Activated naive CD8-positive, alpha-beta T cell treated with anti-CD3 and anti-CD28 coated beads for 36 hours (primary cell): ENCODE data around the gene DDX5. TPM values are rescaled to one million over a fixed set of nuclear protein-coding genes. Genes with fewer than 3 reads are reported as not detected.
A peak's percentile ranks its signal among the peaks of the same experiment; 100 is the strongest.
"Not testable (repeated sequence)": the region's sequence is repeated elsewhere in the genome, so short reads cannot be mapped to it uniquely, and the experiment has no call there.

Source experiments
- DNase-seq: peaks from one replicate; pipeline ENCODE4 v3.0.0; 2021
- H3K27ac Mint-ChIP-seq: one replicate; pipeline ENCODE4 v1.8.0; 2022; ENCODE audit warnings: mild to moderate bottlenecking, moderate library complexity, mixed read lengths
- H3K27me3 Mint-ChIP-seq: one replicate; pipeline ENCODE4 v1.8.0; 2022; ENCODE audit warnings: mild to moderate bottlenecking, mixed read lengths
- H3K36me3 Mint-ChIP-seq: one replicate; pipeline ENCODE4 v1.8.0; 2021; ENCODE audit warnings: mild to moderate bottlenecking, mixed read lengths
- H3K4me1 Mint-ChIP-seq: one replicate; pipeline ENCODE4 v1.8.0; 2021; ENCODE audit warnings: mixed read lengths
- H3K4me3 Mint-ChIP-seq: one replicate; pipeline ENCODE4 v1.8.0; 2022; ENCODE audit warnings: mild to moderate bottlenecking, moderate library complexity, mixed read lengths
- H3K9me3 Mint-ChIP-seq: one replicate; pipeline ENCODE4 v1.8.0; 2022; ENCODE audit warnings: mixed read lengths
- total RNA-seq, 2 experiments: library from RNA; stranded (reverse); gene quantifications; one replicate each; pipeline ENCODE4 v1.2.3, GENCODE V29; 2021

The DDX5 gene
- total RNA-seq, 2 experiments from 2014 or later = 719 to 745 TPM

- peak; percentile 35 for DNase-seq
- peaks cover 32% of the 10 kb centered on the region for H3K4me1 Mint-ChIP-seq
- no peaks in the 10 kb centered on the region for H3K27me3 Mint-ChIP-seq
- H3K9me3 Mint-ChIP-seq = no peaks in the 10 kb centered on the region
- no peak overlapping the region for H3K4me3 Mint-ChIP-seq
- peaks cover 40% of the 10 kb centered on the region for H3K36me3 Mint-ChIP-seq
- no peak overlapping the region for H3K27ac Mint-ChIP-seq
These were observed 14.8 kb downstream of the DDX5 start for GRCh38 chr17:64491034-64491860.

DNA sequence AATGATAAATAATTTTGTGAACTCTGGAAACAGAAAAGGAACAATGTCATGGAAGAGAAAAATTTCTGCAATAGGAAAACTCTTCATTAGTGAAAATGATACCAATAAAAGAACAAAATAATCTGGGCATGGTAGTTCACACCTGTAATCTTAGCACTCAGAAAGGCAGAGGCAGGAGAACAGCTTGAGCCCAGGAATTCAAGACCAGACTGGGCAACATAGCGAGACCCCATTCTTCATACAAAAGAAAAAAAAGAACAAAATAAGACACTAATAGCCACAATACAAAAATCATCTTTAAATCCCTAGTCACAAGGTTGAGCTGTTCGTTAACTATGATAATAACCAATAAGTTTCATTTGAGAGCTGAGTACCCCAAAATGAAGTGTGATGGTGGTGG, 17.8 kb downstream of the DDX5 start:
- Mint-ChIP-seq H3K27me3 (no peaks in the 10 kb centered on the region), H3K4me1 (peaks cover 10% of the 10 kb centered on the region), H3K27ac (no peak overlapping the region), H3K4me3 (no peak overlapping the region), H3K9me3 (no peaks in the 10 kb centered on the region), H3K36me3 (peaks cover 33% of the 10 kb centered on the region)
- no peak for DNase-seq

DNA sequence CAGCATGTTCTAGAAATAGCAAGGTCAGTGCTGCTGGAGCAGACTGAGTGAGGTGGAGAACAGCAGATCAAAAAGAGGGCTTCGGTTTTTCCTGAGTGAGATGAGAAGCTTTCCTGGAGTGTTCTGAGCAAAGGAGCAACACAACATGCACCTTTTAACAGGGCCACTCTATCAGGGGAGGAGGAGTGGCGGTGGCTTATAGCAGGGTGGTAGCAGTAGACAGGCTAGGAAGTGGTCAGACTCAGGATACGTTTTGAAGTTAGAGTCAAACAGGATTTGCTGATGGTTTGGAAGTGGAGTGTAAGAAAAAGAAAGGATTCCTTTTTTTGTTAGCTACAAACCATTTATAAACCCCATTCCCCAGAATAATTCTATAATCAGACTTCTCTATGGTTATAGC, 21.7 kb downstream of the DDX5 start:
- DNase-seq = no peak
- H3K9me3 Mint-ChIP-seq = no peaks in the 10 kb centered on the region
- peaks cover 21% of the 10 kb centered on the region for H3K36me3 Mint-ChIP-seq
- no peaks in the 10 kb centered on the region for H3K4me1 Mint-ChIP-seq
- no peak overlapping the region for H3K27ac Mint-ChIP-seq
- no peak overlapping the region for H3K4me3 Mint-ChIP-seq
- no peaks in the 10 kb centered on the region for H3K27me3 Mint-ChIP-seq

GRCh38 chr17:64480951-64481350, 25.1 kb downstream of the DDX5 start:
- no peaks in the 10 kb centered on the region for H3K27me3 Mint-ChIP-seq
- no peak overlapping the region for H3K4me3 Mint-ChIP-seq
- no peak for DNase-seq
- peaks cover 14% of the 10 kb centered on the region for H3K36me3 Mint-ChIP-seq
- no peak overlapping the region for H3K27ac Mint-ChIP-seq
- no peaks in the 10 kb centered on the region for H3K4me1 Mint-ChIP-seq
- H3K9me3 Mint-ChIP-seq = no peaks in the 10 kb centered on the region

- H3K27me3 Mint-ChIP-seq = no peaks in the 10 kb centered on the region
- H3K4me1 Mint-ChIP-seq = no peaks in the 10 kb centered on the region
- peaks cover 2% of the 10 kb centered on the region for H3K36me3 Mint-ChIP-seq
- no peak overlapping the region for H3K4me3 Mint-ChIP-seq
- no peak overlapping the region for H3K27ac Mint-ChIP-seq
- no peaks in the 10 kb centered on the region for H3K9me3 Mint-ChIP-seq
- no peak for DNase-seq
These were observed 28.2 kb downstream of the DDX5 start for GRCh38 chr17:64477849-64478248.

DNA sequence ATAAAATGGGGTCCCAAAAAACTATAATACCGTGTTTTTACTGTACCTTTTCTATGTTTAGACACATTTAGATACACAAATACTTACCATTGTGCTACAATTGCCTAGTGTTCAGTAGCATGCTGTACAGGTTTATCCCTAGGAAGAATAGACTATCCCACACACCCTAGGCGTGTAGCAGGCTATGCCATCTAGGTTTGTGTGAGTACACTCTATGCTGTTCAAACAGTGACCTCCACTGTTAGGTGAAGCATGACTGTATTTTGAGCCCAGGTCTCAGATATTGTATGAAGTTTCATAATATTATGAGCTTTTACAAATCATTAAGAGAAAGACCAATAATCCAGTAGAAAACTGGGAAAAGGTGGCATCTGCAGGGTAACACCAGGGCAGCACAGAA, 33.5 kb downstream of the DDX5 start:
- Mint-ChIP-seq H3K9me3 (no peaks in the 10 kb centered on the region), H3K36me3 (no peaks in the 10 kb centered on the region), H3K4me1 (no peaks in the 10 kb centered on the region), H3K4me3 (no peak overlapping the region), H3K27ac (no peak overlapping the region), H3K27me3 (no peaks in the 10 kb centered on the region)
- no peak for DNase-seq

DNA sequence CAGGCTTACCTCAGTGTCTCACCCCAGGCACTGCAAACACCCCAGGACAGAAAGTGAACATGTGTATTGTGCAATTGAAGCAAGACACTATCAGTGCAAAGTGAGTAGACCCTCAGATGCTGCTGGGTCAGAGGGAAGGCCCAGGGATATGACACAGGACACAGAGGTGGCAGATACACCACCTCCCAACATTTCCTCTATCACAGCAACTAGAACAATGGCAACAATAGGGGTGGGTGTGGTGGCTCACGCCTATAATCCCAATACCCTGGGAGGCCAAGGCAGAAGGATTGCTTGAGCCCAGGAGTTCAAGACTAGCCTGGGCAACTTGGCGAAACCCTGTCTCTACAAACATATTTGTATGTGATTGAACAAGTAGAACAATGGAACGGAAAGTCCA, 34.6 kb downstream of the DDX5 start:
- Mint-ChIP-seq H3K27me3 (peaks cover 4% of the 10 kb centered on the region), H3K4me1 (no peaks in the 10 kb centered on the region), H3K36me3 (no peaks in the 10 kb centered on the region), H3K4me3 (no peak overlapping the region), H3K9me3 (no peaks in the 10 kb centered on the region), H3K27ac (no peak overlapping the region)
- no peak for DNase-seq

GRCh38 chr17:64470625-64471024, 35.5 kb downstream of the DDX5 start:
- Mint-ChIP-seq H3K27ac (no peak overlapping the region), H3K27me3 (peaks cover 4% of the 10 kb centered on the region), H3K36me3 (no peaks in the 10 kb centered on the region), H3K4me1 (no peaks in the 10 kb centered on the region), H3K9me3 (no peaks in the 10 kb centered on the region), H3K4me3 (no peak overlapping the region)
- no peak for DNase-seq

- H3K36me3 Mint-ChIP-seq, H3K27ac Mint-ChIP-seq, H3K9me3 Mint-ChIP-seq, H3K4me3 Mint-ChIP-seq, H3K27me3 Mint-ChIP-seq, H3K4me1 Mint-ChIP-seq, DNase-seq: not testable (repeated sequence)
These were observed 39.3 kb downstream of the DDX5 start for GRCh38 chr17:64466834-64467233.

- Mint-ChIP-seq H3K27ac (no peak overlapping the region), H3K4me3 (no peak overlapping the region), H3K27me3 (peaks cover 4% of the 10 kb centered on the region), H3K9me3 (no peaks in the 10 kb centered on the region), H3K4me1 (no peaks in the 10 kb centered on the region), H3K36me3 (no peaks in the 10 kb centered on the region)
- no peak for DNase-seq
These were observed 39.9 kb downstream of the DDX5 start for GRCh38 chr17:64466019-64466735.

GRCh38 chr17:64461788-64462187, 44.3 kb downstream of the DDX5 start:
- Mint-ChIP-seq H3K4me1 (peaks cover 4% of the 10 kb centered on the region), H3K36me3 (no peaks in the 10 kb centered on the region), H3K4me3 (no peak overlapping the region), H3K9me3 (no peaks in the 10 kb centered on the region), H3K27me3 (peaks cover 1% of the 10 kb centered on the region), H3K27ac (no peak overlapping the region)
- DNase-seq = no peak

DNA sequence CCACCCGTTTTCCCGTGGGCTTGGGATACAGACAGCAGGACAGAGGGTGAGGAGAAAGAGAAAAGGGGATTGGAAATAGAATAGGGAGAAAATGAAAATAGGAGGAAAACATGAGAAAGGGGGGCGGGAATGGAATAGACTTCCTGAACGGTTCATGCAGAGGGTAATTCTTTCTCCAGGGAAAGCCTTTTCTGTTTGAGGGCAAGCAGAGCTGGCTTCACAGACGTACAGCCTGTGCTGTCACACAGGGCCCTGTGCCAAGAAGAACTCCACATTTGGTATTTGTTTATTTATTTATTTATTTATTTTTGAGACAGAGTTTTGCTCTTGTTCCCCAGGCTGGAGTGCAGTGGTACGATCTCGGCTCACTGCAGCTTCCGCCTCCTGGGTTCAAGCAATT, 45.1 kb downstream of the DDX5 start:
- Mint-ChIP-seq H3K36me3 (peaks cover 3% of the 10 kb centered on the region), H3K4me3 (no peak overlapping the region), H3K27ac (no peak overlapping the region), H3K4me1 (peaks cover 9% of the 10 kb centered on the region), H3K9me3 (no peaks in the 10 kb centered on the region), H3K27me3 (no peaks in the 10 kb centered on the region)
- no peak for DNase-seq

DNA sequence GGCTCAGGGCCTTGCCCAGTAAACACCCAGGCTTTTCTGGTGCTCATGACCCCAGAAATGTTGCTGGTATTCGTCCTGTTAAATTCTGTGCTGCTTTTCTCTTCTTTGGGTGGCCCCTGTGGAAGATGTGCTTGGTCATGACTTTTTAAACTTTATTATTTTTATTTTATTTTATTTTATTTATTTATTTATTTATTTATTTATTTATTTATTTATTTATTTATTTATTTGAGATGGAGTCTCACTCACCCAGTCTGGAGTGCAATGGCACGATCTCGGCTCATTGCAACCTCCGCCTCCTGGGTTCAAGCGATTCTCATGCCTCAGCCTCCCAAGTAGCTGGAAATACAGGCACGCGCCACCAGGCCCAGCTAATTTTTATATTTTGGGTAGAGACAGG, 46.3 kb downstream of the DDX5 start:
- not testable (repeated sequence) for H3K4me3 Mint-ChIP-seq, H3K36me3 Mint-ChIP-seq, H3K27ac Mint-ChIP-seq, H3K27me3 Mint-ChIP-seq, DNase-seq, H3K9me3 Mint-ChIP-seq
- H3K4me1 Mint-ChIP-seq = peaks cover 11% of the 10 kb centered on the region

DNA sequence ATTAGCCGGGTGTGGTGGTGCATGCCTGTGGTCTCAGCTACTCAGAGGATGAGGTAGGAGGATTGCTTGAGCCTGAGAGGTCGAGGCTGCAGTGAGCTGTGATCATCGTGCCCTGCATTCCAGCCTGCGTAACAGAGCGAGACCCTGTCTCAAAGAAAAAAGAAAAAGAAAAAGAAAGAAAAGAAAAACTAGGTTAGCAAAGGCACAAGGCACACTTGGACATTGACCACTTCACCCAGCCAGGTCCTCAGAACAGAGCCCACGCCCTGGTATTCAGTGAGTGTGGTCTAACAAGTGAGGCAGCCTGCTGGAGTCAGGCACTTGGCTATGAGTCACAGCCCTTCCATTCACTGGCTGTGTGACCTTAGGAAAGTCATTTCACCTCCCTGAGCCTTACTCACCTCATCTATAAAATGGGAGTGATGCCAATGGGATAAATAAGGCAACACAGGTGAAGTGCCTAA, 46.8 kb downstream of the DDX5 start:
- no peaks in the 10 kb centered on the region for H3K27me3 Mint-ChIP-seq
- no peak overlapping the region for H3K27ac Mint-ChIP-seq
- no peak overlapping the region for H3K4me3 Mint-ChIP-seq
- H3K4me1 Mint-ChIP-seq = peaks cover 11% of the 10 kb centered on the region
- no peaks in the 10 kb centered on the region for H3K9me3 Mint-ChIP-seq
- DNase-seq = no peak
- peaks cover 3% of the 10 kb centered on the region for H3K36me3 Mint-ChIP-seq

DNA sequence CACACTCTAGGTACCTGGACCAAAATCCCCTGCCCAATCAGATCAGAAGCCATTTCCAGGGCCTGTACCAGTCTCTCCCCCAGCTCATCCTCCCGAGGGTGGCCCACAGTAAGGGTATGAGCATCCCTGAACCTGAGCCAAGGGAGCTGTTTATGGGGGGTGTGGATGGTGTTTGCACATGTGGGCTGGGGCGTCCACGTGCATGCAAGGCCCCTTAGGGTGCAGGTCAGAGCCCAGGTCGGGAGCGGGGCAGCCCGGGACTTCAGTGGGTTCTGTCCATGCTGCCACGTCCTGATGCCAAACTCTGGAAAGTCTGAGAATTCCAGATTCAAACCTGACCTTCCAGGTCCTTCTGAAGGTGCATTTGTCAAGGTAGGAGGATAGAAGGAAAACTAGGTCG, 47.3 kb downstream of the DDX5 start:
- Mint-ChIP-seq H3K9me3 (no peaks in the 10 kb centered on the region), H3K27me3 (no peaks in the 10 kb centered on the region), H3K27ac (no peak overlapping the region), H3K4me1 (peaks cover 11% of the 10 kb centered on the region), H3K36me3 (peaks cover 3% of the 10 kb centered on the region), H3K4me3 (no peak overlapping the region)
- DNase-seq = no peak

GRCh38 chr17:64457156-64457555, 48.9 kb downstream of the DDX5 start:
- H3K27me3 Mint-ChIP-seq = no peaks in the 10 kb centered on the region
- H3K36me3 Mint-ChIP-seq = peaks cover 3% of the 10 kb centered on the region
- H3K4me3 Mint-ChIP-seq = no peak overlapping the region
- no peak overlapping the region for H3K27ac Mint-ChIP-seq
- no peaks in the 10 kb centered on the region for H3K9me3 Mint-ChIP-seq
- H3K4me1 Mint-ChIP-seq = peaks cover 11% of the 10 kb centered on the region
- DNase-seq = no peak
